OCI-LY1 (cell line): ENCODE results near the gene IMMP2L.

Experiments used
- H2AFZ ChIP-seq: fragments of 200-600 bp; sonication (generic), shearing (Covaris generic); 2 replicates; pipeline ENCODE4 v1.6.0; 2014; ENCODE audit warnings: antibody characterized with exemption, mild to moderate bottlenecking, low read length
- H3F3A ChIP-seq: fragments of 200-600 bp; sonication (generic), shearing (Covaris generic); 2 replicates; pipeline ENCODE4 v1.6.0; 2014; ENCODE audit warnings: mild to moderate bottlenecking, antibody characterized with exemption, low read length, moderate library complexity; ENCODE audit not compliant: insufficient read depth
- H3K27ac ChIP-seq: fragments of 200-600 bp; sonication (generic); 2 replicates; pipeline ENCODE4 v1.5.1; 2014; ENCODE audit warnings: low read length, mixed run types, mild to moderate bottlenecking, low read depth; ENCODE audit not compliant: poor library complexity, severe bottlenecking
- H3K27me3 ChIP-seq: fragments of 200-600 bp; sonication (generic); 2 replicates; pipeline ENCODE4 v1.6.0; 2014; ENCODE audit warnings: antibody characterized with exemption, mild to moderate bottlenecking, low read length, moderate library complexity; ENCODE audit not compliant: insufficient read depth
- H3K36me3 ChIP-seq: fragments of 200-600 bp; sonication (generic); 2 replicates; pipeline ENCODE4 v1.6.1; 2014; ENCODE audit warnings: mild to moderate bottlenecking, antibody characterized with exemption, low read length, moderate library complexity, mixed read lengths; ENCODE audit not compliant: insufficient read depth
- H3K4me1 ChIP-seq: fragments of 200-600 bp; sonication (generic); 2 replicates; pipeline ENCODE4 v1.5.1; 2014; ENCODE audit warnings: mild to moderate bottlenecking, low read length, moderate library complexity; ENCODE audit not compliant: insufficient read depth, severe bottlenecking
- H3K4me2 ChIP-seq: fragments of 200-600 bp; sonication (generic), shearing (Covaris generic); 2 replicates; pipeline ENCODE4 v1.6.1; 2014; ENCODE audit warnings: low read length
- H3K4me3 ChIP-seq: fragments of 200-600 bp; sonication (generic); 2 replicates; pipeline ENCODE4 v1.5.1; 2014; ENCODE audit warnings: low read length, low read depth, mild to moderate bottlenecking, mixed read lengths; ENCODE audit not compliant: poor library complexity, severe bottlenecking
- H3K79me2 ChIP-seq: fragments of 200-600 bp; shearing (Covaris generic); 2 replicates; pipeline ENCODE4 v1.6.1; 2016; ENCODE audit warnings: mixed run types, low read length, mixed read lengths; ENCODE audit not compliant: insufficient read depth
- H3K9ac ChIP-seq: fragments of 200-600 bp; sonication (generic), shearing (Covaris generic); 2 replicates; pipeline ENCODE4 v1.6.1; 2014; ENCODE audit warnings: mild to moderate bottlenecking, low read length, mixed read lengths
- H3K9me2 ChIP-seq: fragments of 200-600 bp; sonication (generic), shearing (Covaris generic); 2 replicates; pipeline ENCODE4 v1.6.1; 2014; ENCODE audit warnings: low read depth, mild to moderate bottlenecking, low read length, mixed read lengths
- H3K9me3 ChIP-seq: fragments of 200-600 bp; shearing (Covaris generic); 2 replicates; pipeline ENCODE4 v1.6.1; 2014; ENCODE audit warnings: low read length, mixed read lengths
- H4K20me1 ChIP-seq: fragments of 200-600 bp; sonication (generic), shearing (Covaris generic); 2 replicates; pipeline ENCODE4 v1.6.0; 2016; ENCODE audit warnings: mild to moderate bottlenecking, low read length; ENCODE audit not compliant: insufficient read depth
- CTCF ChIP-seq: fragments of 200-600 bp; sonication (generic), shearing (Covaris generic); IDR thresholded peaks from 2 replicates; pipeline ENCODE4 v1.5.1; 2017; ENCODE audit warnings: mild to moderate bottlenecking, antibody characterized with exemption, low read length, moderate library complexity, mixed read lengths
- EZH2 ChIP-seq: fragments of 200-600 bp; sonication (generic), shearing (Covaris generic); IDR thresholded peaks from 2 replicates; pipeline ENCODE4 v1.8.0; 2017; ENCODE audit warnings: borderline replicate concordance, mixed run types, mild to moderate bottlenecking, antibody characterized with exemption, low read length, moderate library complexity, mixed read lengths

The IMMP2L gene

DNA sequence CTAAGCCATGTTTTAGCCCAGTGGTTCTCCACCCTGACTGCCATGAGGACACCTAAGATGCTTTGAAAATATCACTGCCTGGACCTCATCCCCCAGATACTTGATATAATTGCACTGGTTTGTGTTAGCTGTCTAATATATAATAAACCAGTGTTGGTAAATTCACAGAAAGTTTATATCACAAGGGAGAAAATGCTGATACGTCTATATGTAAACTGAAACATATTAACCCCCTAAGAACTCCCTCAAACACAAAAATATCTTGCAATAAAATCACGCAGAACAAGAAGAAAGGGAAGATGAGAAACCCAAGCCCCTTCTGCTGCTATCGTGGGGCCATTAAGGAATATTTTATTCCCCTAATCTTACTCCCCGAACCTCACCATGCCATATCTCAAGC, 8.2 kb downstream of the IMMP2L start:
- Histone ChIP-seq H3K9me2 (no peaks in the 10 kb centered on the region), H3K27me3 (no peaks in the 10 kb centered on the region), H3K9ac (no peak overlapping the region), H3K9me3 (no peaks in the 10 kb centered on the region), H3K36me3 (peaks cover 90% of the 10 kb centered on the region), H3F3A (0 out of 2 replicates have a peak, but pooled peaks cover under 1% of the 10 kb centered on the region), H3K4me1 (peaks cover 8% of the 10 kb centered on the region), H2AFZ (no peak overlapping the region), H3K79me2 (no peaks in the 10 kb centered on the region), H3K4me2 (no peak overlapping the region), H3K4me3 (no peak overlapping the region), H4K20me1 (no peaks in the 10 kb centered on the region), H3K27ac (no peak overlapping the region)
- no peak for TF ChIP-seq CTCF
- no peak for TF ChIP-seq EZH2

- no peak overlapping the region for H3K9ac ChIP-seq
- TF ChIP-seq EZH2 (no peak), CTCF (no peak)
- H3K4me2 ChIP-seq = no peak overlapping the region
These were observed 21.2 kb downstream of the IMMP2L start for GRCh38 chr7:111541067-111541466.

GRCh38 chr7:111540199-111540815, 22.0 kb downstream of the IMMP2L start:
- no peaks in the 10 kb centered on the region for H3K9me3 ChIP-seq
- no peak overlapping the region for H3K4me3 ChIP-seq
- no peak overlapping the region for H2AFZ ChIP-seq
- H3K4me1 ChIP-seq = peaks cover 6% of the 10 kb centered on the region
- H3K4me2 ChIP-seq = no peak overlapping the region
- H3K9ac ChIP-seq = no peak overlapping the region
- TF ChIP-seq EZH2 = no peak
- no peak for TF ChIP-seq CTCF
- no peaks in the 10 kb centered on the region for H3K27me3 ChIP-seq
- H3F3A ChIP-seq = no peaks in the 10 kb centered on the region
- H3K36me3 ChIP-seq = peaks cover 17% of the 10 kb centered on the region
- no peaks in the 10 kb centered on the region for H3K79me2 ChIP-seq
- H3K9me2 ChIP-seq = no peaks in the 10 kb centered on the region
- no peak overlapping the region for H3K27ac ChIP-seq
- H4K20me1 ChIP-seq = no peaks in the 10 kb centered on the region

More at GRCh38 chr7:111541067-111541466, 21.2 kb downstream of the IMMP2L start:
- Histone ChIP-seq H3K4me3 (no peak overlapping the region), H3K27me3 (no peaks in the 10 kb centered on the region), H3K9me3 (no peaks in the 10 kb centered on the region), H4K20me1 (no peaks in the 10 kb centered on the region), H2AFZ (no peak overlapping the region), H3K4me1 (no peaks in the 10 kb centered on the region), H3K79me2 (no peaks in the 10 kb centered on the region), H3K9me2 (no peaks in the 10 kb centered on the region), H3K27ac (no peak overlapping the region), H3K36me3 (peaks cover 17% of the 10 kb centered on the region), H3F3A (no peaks in the 10 kb centered on the region)
